HL-60 (cell line): ENCODE data around the gene LRRC4B.

Experiments used
- DNase-seq, 2 experiments: peaks; one replicate each; pipeline ENCODE4 v3.0.0-alpha.2; 2010 to 2020; ENCODE audit warnings: low read depth in 1 of 2, low spot score in 1 of 2
- H3K27ac ChIP-seq: fragments of 250-450 bp; sonication (Bioruptor Pico); replicated peaks from 2 replicates; pipeline ENCODE4 v1.5.1; 2020; ENCODE audit warnings: mild to moderate bottlenecking, moderate library complexity
- H3K27me3 ChIP-seq: fragments of 250-450 bp; sonication (Bioruptor Pico); 2 replicates; pipeline ENCODE4 v1.5.1; 2021; ENCODE audit warnings: mild to moderate bottlenecking, moderate library complexity; ENCODE audit not compliant: insufficient read depth, poor library complexity, severe bottlenecking
- H3K4me3 ChIP-seq: replicated peaks from 2 replicates; pipeline ENCODE4 v1.5.1; 2011; ENCODE audit warnings: mild to moderate bottlenecking, control low read depth, low read length; ENCODE audit not compliant: insufficient read depth
- GABPA ChIP-seq: IDR thresholded peaks from 2 replicates; pipeline ENCODE4 v1.6.1; 2012; ENCODE audit warnings: low read depth
- POLR2AphosphoS5 ChIP-seq: IDR thresholded peaks from 2 replicates; pipeline ENCODE4 v1.6.1; 2012; ENCODE audit warnings: low read depth
- REST ChIP-seq: IDR thresholded peaks from 2 replicates; pipeline ENCODE4 v1.6.1; 2012; ENCODE audit warnings: low read depth; ENCODE audit not compliant: insufficient replicate concordance
- SPI1 ChIP-seq: IDR thresholded peaks from 2 replicates; pipeline ENCODE4 v1.6.1; 2012; ENCODE audit warnings: low read depth, mild to moderate bottlenecking, borderline replicate concordance
- TF ChIP-seq, protein P1 (sequence below): IDR thresholded peaks from one replicate; pipeline ENCODE4 v1.5.1; 2011; ENCODE audit warnings: low read length, control low read depth, inconsistent platforms; ENCODE audit not compliant: insufficient read depth

LRRC4B gene

GRCh38 chr19:50488389-50489194 is 79.6 kb downstream of the LRRC4B start:
- peak; percentile 7 to 48 for DNase-seq
- Histone ChIP-seq H3K27me3 (peaks cover 2% of the 10 kb centered on the region), H3K4me3 (peak overlapping the region; percentile 11; the same call in 1 of the 2 replicates), H3K27ac (no peak overlapping the region)
- TF ChIP-seq, protein P1, sequence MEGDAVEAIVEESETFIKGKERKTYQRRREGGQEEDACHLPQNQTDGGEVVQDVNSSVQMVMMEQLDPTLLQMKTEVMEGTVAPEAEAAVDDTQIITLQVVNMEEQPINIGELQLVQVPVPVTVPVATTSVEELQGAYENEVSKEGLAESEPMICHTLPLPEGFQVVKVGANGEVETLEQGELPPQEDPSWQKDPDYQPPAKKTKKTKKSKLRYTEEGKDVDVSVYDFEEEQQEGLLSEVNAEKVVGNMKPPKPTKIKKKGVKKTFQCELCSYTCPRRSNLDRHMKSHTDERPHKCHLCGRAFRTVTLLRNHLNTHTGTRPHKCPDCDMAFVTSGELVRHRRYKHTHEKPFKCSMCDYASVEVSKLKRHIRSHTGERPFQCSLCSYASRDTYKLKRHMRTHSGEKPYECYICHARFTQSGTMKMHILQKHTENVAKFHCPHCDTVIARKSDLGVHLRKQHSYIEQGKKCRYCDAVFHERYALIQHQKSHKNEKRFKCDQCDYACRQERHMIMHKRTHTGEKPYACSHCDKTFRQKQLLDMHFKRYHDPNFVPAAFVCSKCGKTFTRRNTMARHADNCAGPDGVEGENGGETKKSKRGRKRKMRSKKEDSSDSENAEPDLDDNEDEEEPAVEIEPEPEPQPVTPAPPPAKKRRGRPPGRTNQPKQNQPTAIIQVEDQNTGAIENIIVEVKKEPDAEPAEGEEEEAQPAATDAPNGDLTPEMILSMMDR, result no peak

- peak; percentile 26 to 43 for DNase-seq
- H3K27ac ChIP-seq, result no peak overlapping the region
- TF ChIP-seq POLR2AphosphoS5 (no peak), GABPA (no peak), SPI1 (no peak), REST (no peak)
- TF ChIP-seq, protein P1, result no peak
- peaks cover 2% of the 10 kb centered on the region for H3K27me3 ChIP-seq
- no peak overlapping the region for H3K4me3 ChIP-seq
These were observed 81.3 kb downstream of the LRRC4B start for GRCh38 chr19:50486823-50487515.

GRCh38 chr19:50485284-50485955 is 82.8 kb downstream of the LRRC4B start:
- no peak for DNase-seq
- Histone ChIP-seq H3K27me3 (peaks cover 2% of the 10 kb centered on the region), H3K27ac (no peak overlapping the region), H3K4me3 (no peak overlapping the region)
- TF ChIP-seq, protein P1, result no peak
- TF ChIP-seq GABPA (no peak), REST (no peak), POLR2AphosphoS5 (no peak), SPI1 (no peak)
